ENCODE measurements around the gene CD164L2. TPM values are rescaled to one million over a fixed set of nuclear protein-coding genes. Genes with fewer than 3 reads are reported as not detected.
"Not testable (repeated sequence)": the region's sequence is repeated elsewhere in the genome, so short reads cannot be mapped to it uniquely, and the experiment has no call there.

Gene CD164L2
- total RNA-seq, 4 donors from 2014 or later = not detected

- H3K36me3 ChIP-seq = no peaks in the 10 kb centered on the region
- intact Hi-C loops (cut with DNase I) = loop anchor here (5.0 kb wide), 1 partner anchor 271 kb away; no protein-coding TSS in a partner anchor
- peak overlapping the region; percentile 36 to 77 (median 70) for H3K27ac ChIP-seq (replicated peaks in 1 of 4)
- H3K27me3 ChIP-seq = no peaks in the 10 kb centered on the region
- no peaks in the 10 kb centered on the region for H3K9me3 ChIP-seq
- TF ChIP-seq POLR2A (IDR thresholded peaks at IDR 0.05; ENCODE audit: low read depth) (no peak), CTCF (IDR thresholded peaks at IDR 0.05) (peak in 1 of 3 experiments; percentile 11), POLR2AphosphoS5 (IDR thresholded peaks at IDR 0.05) (peak; percentile 37 to 47), EP300 (IDR thresholded peaks at IDR 0.05) (peak; percentile 25)
- peaks cover 26 to 44% (median 35%) of the 10 kb centered on the region in 4 donors for H3K4me1 ChIP-seq
- 16% methylated on average over 13 of the region's 13 CpGs for WGBS
- DNase-seq (ENCODE audit: extremely low spot score) = no peak
- peak overlapping the region; percentile 55 to 68 (median 58) for H3K4me3 ChIP-seq
Measured at GRCh38 chr1:27391511-27392095, 8.5 kb upstream of the CD164L2 start.

GRCh38 chr1:27388337-27389005 lies 5.3 kb upstream of the CD164L2 start:
- Histone ChIP-seq H3K4me1 (peaks cover 22 to 32% (median 24%) of the 10 kb centered on the region in 4 donors), H3K4me3 (no peak overlapping the region), H3K27ac (replicated peaks in 1 of 4) (no peak overlapping the region), H3K27me3 (peaks cover 0 to 4% (median 0%) of the 10 kb centered on the region in 4 donors), H3K36me3 (no peaks in the 10 kb centered on the region), H3K9me3 (no peaks in the 10 kb centered on the region)
- no peak for DNase-seq (ENCODE audit: extremely low spot score)
- TF ChIP-seq EP300 (IDR thresholded peaks at IDR 0.05) = no peak
- peak in 1 of 2 donors; percentile 19 for TF ChIP-seq POLR2AphosphoS5 (IDR thresholded peaks at IDR 0.05)
- peak; percentile 90 to 93 (median 92) for TF ChIP-seq CTCF (IDR thresholded peaks at IDR 0.05)
- no peak for TF ChIP-seq POLR2A (IDR thresholded peaks at IDR 0.05; ENCODE audit: low read depth)
- intact Hi-C loops (cut with DNase I) = loop anchor here (1.0 to 10.0 kb wide), 2 partner anchors 31 to 54 kb away; no protein-coding TSS in a partner anchor
- 45% methylated on average over 5 of the region's 5 CpGs for whole genome bisulfite sequencing

- H3K4me3 ChIP-seq; DNase-seq (ENCODE audit: extremely low spot score); H3K27ac ChIP-seq (replicated peaks in 1 of 4); H3K36me3 ChIP-seq; H3K9me3 ChIP-seq: not testable (repeated sequence)
- WGBS = 85% methylated on average over 3 of the region's 3 CpGs
- peaks cover 5 to 11% (median 9%) of the 10 kb centered on the region in 4 donors for H3K4me1 ChIP-seq
- intact Hi-C loops (cut with DNase I) = loop anchor here (10.0 kb wide), 1 partner anchor 50 kb away; no protein-coding TSS in a partner anchor
- H3K27me3 ChIP-seq = peaks cover 0 to 19% (median 4%) of the 10 kb centered on the region in 4 donors
Measured at GRCh38 chr1:27384797-27385196, 1.7 kb upstream of the CD164L2 start.

- peaks cover 5 to 10% (median 8%) of the 10 kb centered on the region in 4 donors for H3K4me1 ChIP-seq
- H3K36me3 ChIP-seq = no peaks in the 10 kb centered on the region
- intact Hi-C loops (cut with DNase I) = loop anchor here (10.0 kb wide), 1 partner anchor 49 kb away; no protein-coding TSS in a partner anchor
- WGBS = 91% methylated on average over 13 of the region's 13 CpGs
- TF ChIP-seq EP300 (IDR thresholded peaks at IDR 0.05) (no peak), POLR2A (IDR thresholded peaks at IDR 0.05; ENCODE audit: low read depth) (no peak), CTCF (IDR thresholded peaks at IDR 0.05) (no peak), POLR2AphosphoS5 (IDR thresholded peaks at IDR 0.05) (no peak)
- H3K4me3 ChIP-seq = no peak overlapping the region
- no peaks in the 10 kb centered on the region for H3K9me3 ChIP-seq
- peaks cover 0 to 19% (median 4%) of the 10 kb centered on the region in 4 donors for H3K27me3 ChIP-seq
- no peak for DNase-seq (ENCODE audit: extremely low spot score)
- H3K27ac ChIP-seq (replicated peaks in 1 of 4) = no peak overlapping the region
Measured at GRCh38 chr1:27383661-27384060, 528 bp upstream of the CD164L2 start.
